Endothelial cell of umbilical vein (primary cell): ENCODE data around the gene CLEC5A. TPM values are rescaled to one million over a fixed set of nuclear protein-coding genes. Genes with fewer than 3 reads are reported as not detected.

Source experiments
- BruUV-seq: library from RNA; stranded (reverse); fragments of 400-500 nt; replicated peaks from 2 replicates; lab custom pipeline; 2021; lab: Mats Ljungman, UMichigan
- CTCF ChIA-PET: fragments of 300-600, 350-600 bp; sonication (Branson Sonifier 250); formaldehyde crosslinking; loops from one replicate; lab custom pipeline; 2021; ENCODE audit warnings: antibody characterized with exemption, inconsistent platforms; lab: Charles Lee
- POLR2A ChIA-PET: fragments of 300-600, 350-600 bp; sonication (Branson Sonifier 250); formaldehyde crosslinking; loops from one replicate; lab custom pipeline; 2021; ENCODE audit warnings: antibody characterized with exemption, inconsistent platforms; lab: Charles Lee
- DNase-seq: peaks from one replicate; pipeline ENCODE4 v3.0.0-alpha.2; 2011; ENCODE audit warnings: low read depth, low spot score
- FAIRE-seq: peaks from 2 replicates; lab custom pipeline; 2011; peaks lifted over from hg19 to GRCh38; lab: Jason Lieb, UNC
- H2AFZ ChIP-seq: 2 replicates; pipeline ENCODE4 v1.6.0; 2012; ENCODE audit warnings: low read depth, low read length, control low read depth, inconsistent platforms
- H3K27ac ChIP-seq: 2 replicates; pipeline ENCODE4 v1.5.1; 2011; ENCODE audit warnings: low read depth, mild to moderate bottlenecking, control low read depth, low read length, moderate library complexity; ENCODE audit not compliant: insufficient read depth
- H3K27me3 ChIP-seq, 2 experiments: 2 replicates each; pipeline versions ENCODE4 v1.6.0 to v1.6.1; 2011; ENCODE audit warnings: low read length in 2 of 2, mixed read lengths in 1 of 2; ENCODE audit not compliant: control insufficient read depth in 2 of 2, insufficient read depth in 2 of 2
- H3K36me3 ChIP-seq, 2 experiments: 2 replicates in 1 of 2; 3 replicates in 1 of 2; pipeline ENCODE4 v1.5.1; 2011; ENCODE audit warnings: low read length in 2 of 2, mild to moderate bottlenecking in 1 of 2, moderate library complexity in 1 of 2; ENCODE audit not compliant: control insufficient read depth in 2 of 2, insufficient read depth in 2 of 2; ENCODE audit errors: extremely low read depth in 1 of 2
- H3K4me1 ChIP-seq: 3 replicates; pipeline ENCODE4 v1.5.1; 2011; ENCODE audit warnings: mild to moderate bottlenecking, low read length; ENCODE audit not compliant: control insufficient read depth, insufficient read depth; ENCODE audit errors: extremely low read depth
- H3K4me2 ChIP-seq: 2 replicates; pipeline ENCODE4 v1.6.1; 2011; ENCODE audit warnings: low read length, control low read depth, mixed read lengths; ENCODE audit not compliant: insufficient read depth
- H3K4me3 ChIP-seq, 3 experiments: fragments of 200-600 bp in 1 of 3; sonication (generic), shearing (Covaris generic) in 1 of 3; replicated peaks in 1 of 3; 2 replicates each; pipeline ENCODE4 v1.5.1; 2011 to 2016; ENCODE audit warnings: control low read depth in 3 of 3, low read length in 3 of 3, mild to moderate bottlenecking in 2 of 3, inconsistent platforms in 1 of 3, low read depth in 1 of 3, moderate library complexity in 1 of 3; ENCODE audit not compliant: insufficient read depth in 1 of 3
- H3K79me2 ChIP-seq: 2 replicates; pipeline ENCODE4 v1.6.0; 2012; ENCODE audit warnings: low read length, inconsistent platforms; ENCODE audit not compliant: control insufficient read depth, insufficient read depth
- H3K9ac ChIP-seq: replicated peaks from 2 replicates; pipeline ENCODE3; 2011; ENCODE audit warnings: low read length, control low read depth; ENCODE audit not compliant: insufficient read depth; ENCODE audit errors: extremely low read depth
- H3K9me1 ChIP-seq: replicated peaks from 3 replicates; pipeline ENCODE4 v1.6.0; 2011; ENCODE audit warnings: mild to moderate bottlenecking, low read length; ENCODE audit not compliant: control insufficient read depth, insufficient read depth; ENCODE audit errors: extremely low read depth
- H3K9me3 ChIP-seq: replicated peaks from 2 replicates; pipeline ENCODE4 v1.5.1; 2012; ENCODE audit warnings: low read length, inconsistent platforms; ENCODE audit not compliant: control insufficient read depth, insufficient read depth
- H4K20me1 ChIP-seq: replicated peaks from 2 replicates; pipeline ENCODE3; 2011; ENCODE audit warnings: mild to moderate bottlenecking, low read length; ENCODE audit not compliant: control insufficient read depth, insufficient read depth; ENCODE audit errors: extremely low read depth
- EZH2 ChIP-seq: IDR thresholded peaks from 2 replicates; pipeline ENCODE4 v1.6.1; 2012; ENCODE audit warnings: borderline replicate concordance, low read depth, mild to moderate bottlenecking, moderate library complexity, low read length, inconsistent platforms; ENCODE audit not compliant: severe bottlenecking
- FOS ChIP-seq: IDR thresholded peaks from 2 replicates; pipeline ENCODE4 v1.6.1; 2011; ENCODE audit warnings: mild to moderate bottlenecking, low read length, moderate library complexity, borderline replicate concordance; ENCODE audit not compliant: insufficient read depth
- GATA2 ChIP-seq: IDR thresholded peaks from 2 replicates; pipeline ENCODE4 v1.7.0; 2011; ENCODE audit warnings: low read depth, mild to moderate bottlenecking, moderate library complexity, mixed read lengths, low read length; ENCODE audit not compliant: insufficient read length, insufficient read depth
- JUN ChIP-seq: IDR thresholded peaks from 2 replicates; pipeline ENCODE4 v1.6.1; 2011; ENCODE audit warnings: borderline replicate concordance, low read depth; ENCODE audit not compliant: insufficient read length, insufficient read depth
- MAX ChIP-seq: IDR thresholded peaks from 2 replicates; pipeline ENCODE4 v1.6.1; 2011; ENCODE audit not compliant: insufficient read depth, insufficient read length
- MYC ChIP-seq: IDR thresholded peaks from one replicate; pipeline ENCODE4 v1.6.1; 2011; ENCODE audit warnings: mild to moderate bottlenecking, low read depth, low read length
- POLR2A ChIP-seq: IDR thresholded peaks from 2 replicates; pipeline ENCODE4 v1.6.1; 2012; ENCODE audit warnings: low read depth, mild to moderate bottlenecking, control low read depth, low read length
- POLR2AphosphoS5 ChIP-seq: IDR thresholded peaks from 2 replicates; pipeline ENCODE4 v1.6.1; 2012; ENCODE audit warnings: low read depth, mild to moderate bottlenecking, control low read depth, low read length, moderate library complexity; ENCODE audit not compliant: insufficient read depth
- dilution Hi-C: fragments of 300-500 bp; cut with MboI; formaldehyde crosslinking; loops from one replicate; pipeline ENCODE4 v1.15.0; 2019; ENCODE audit warnings: low sequenced_read_pairs; ENCODE audit not compliant: extremely low pct_ligation_motif_present
- intact Hi-C: fragments of 100-400 bp; cut with micrococcal nuclease; formaldehyde crosslinking; loops from one replicate; pipeline ENCODE4 v1.10.0; 2022
- polyA plus RNA-seq, 4 experiments: library from polyadenylated mRNA; depleted of rRNA in 3 of 4; stranded (reverse) in 3 of 4; unstranded in 1 of 4; fragments of >200 nt; gene quantifications; 2 replicates each; pipeline versions ENCODE4 v1.2.1 to v1.2.3, GENCODE V29; 2011 to 2012; ENCODE audit warnings: missing spikeins in 1 of 4
- total RNA-seq: library from RNA; stranded (reverse); gene quantifications from 2 replicates; pipeline ENCODE4 v1.2.3, GENCODE V29; 2021
- TF ChIP-seq, protein P1 (sequence below), 2 donors: IDR thresholded peaks; 1 replicate in 1 of 2; 2 replicates in 1 of 2; pipeline ENCODE4 v1.5.1; 2011; ENCODE audit warnings: low read length in 2 of 2, mild to moderate bottlenecking in 2 of 2, moderate library complexity in 2 of 2, control low read depth in 1 of 2, inconsistent platforms in 1 of 2, low read depth in 1 of 2; ENCODE audit not compliant: insufficient read depth in 1 of 2; ENCODE audit errors: extremely low read depth in 1 of 2

Gene CLEC5A
- total and polyA plus RNA-seq, 2 donors (not counting 3 experiments of a cell fraction or from before 2014, with no cell fraction given), result not detected

DNA sequence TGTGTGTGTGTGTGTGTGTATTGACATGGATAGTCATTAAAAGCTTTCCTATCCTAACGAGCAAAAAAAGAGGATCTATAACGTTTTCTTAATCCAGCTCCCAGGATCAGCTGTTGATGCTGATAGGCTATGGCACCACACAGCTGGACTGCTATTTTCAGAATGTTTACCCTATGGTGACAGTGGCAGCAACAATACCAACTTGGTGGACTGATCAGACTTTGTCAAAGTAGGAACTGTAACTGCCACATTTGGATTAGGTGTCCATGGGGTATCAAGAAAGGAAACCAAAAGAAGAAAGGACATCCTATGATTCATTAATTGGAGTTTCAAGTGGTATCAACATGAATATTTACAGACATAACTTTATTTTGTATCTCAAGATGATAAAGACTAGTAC is 2.7 kb upstream of the CLEC5A start:
- no peak overlapping the region for H3K4me3 ChIP-seq
- BruUV-seq, result no TSS peak
- H3K27me3 ChIP-seq, result no peaks in the 10 kb centered on the region
- H3K36me3 ChIP-seq, result no peaks in the 10 kb centered on the region
- no peaks in the 10 kb centered on the region for H3K4me1 ChIP-seq
- TF ChIP-seq JUN (no peak), POLR2A (no peak), POLR2AphosphoS5 (no peak), EZH2 (no peak), MYC (no peak), MAX (no peak), GATA2 (no peak), FOS (no peak)
- TF ChIP-seq, protein P1, sequence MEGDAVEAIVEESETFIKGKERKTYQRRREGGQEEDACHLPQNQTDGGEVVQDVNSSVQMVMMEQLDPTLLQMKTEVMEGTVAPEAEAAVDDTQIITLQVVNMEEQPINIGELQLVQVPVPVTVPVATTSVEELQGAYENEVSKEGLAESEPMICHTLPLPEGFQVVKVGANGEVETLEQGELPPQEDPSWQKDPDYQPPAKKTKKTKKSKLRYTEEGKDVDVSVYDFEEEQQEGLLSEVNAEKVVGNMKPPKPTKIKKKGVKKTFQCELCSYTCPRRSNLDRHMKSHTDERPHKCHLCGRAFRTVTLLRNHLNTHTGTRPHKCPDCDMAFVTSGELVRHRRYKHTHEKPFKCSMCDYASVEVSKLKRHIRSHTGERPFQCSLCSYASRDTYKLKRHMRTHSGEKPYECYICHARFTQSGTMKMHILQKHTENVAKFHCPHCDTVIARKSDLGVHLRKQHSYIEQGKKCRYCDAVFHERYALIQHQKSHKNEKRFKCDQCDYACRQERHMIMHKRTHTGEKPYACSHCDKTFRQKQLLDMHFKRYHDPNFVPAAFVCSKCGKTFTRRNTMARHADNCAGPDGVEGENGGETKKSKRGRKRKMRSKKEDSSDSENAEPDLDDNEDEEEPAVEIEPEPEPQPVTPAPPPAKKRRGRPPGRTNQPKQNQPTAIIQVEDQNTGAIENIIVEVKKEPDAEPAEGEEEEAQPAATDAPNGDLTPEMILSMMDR (IDR thresholded peaks at IDR 0.05; ENCODE audit: extremely low read depth in 1 of 2, insufficient read depth in 1 of 2, low read depth in 1 of 2, low read length in 2 of 2), result no peak
- intact Hi-C loops (no loop called here), dilution Hi-C loops (no loop called here)
- CTCF ChIA-PET, result no interaction called here
- H3K9me3 ChIP-seq, result peaks cover 2% of the 10 kb centered on the region
- DNase-seq (no peak), FAIRE-seq (no peak)
- no peaks in the 10 kb centered on the region for H4K20me1 ChIP-seq
- POLR2A ChIA-PET, result no interaction called here
- H3K9me1 ChIP-seq, result no peaks in the 10 kb centered on the region
- no peaks in the 10 kb centered on the region for H3K79me2 ChIP-seq
- H3K27ac ChIP-seq, result no peak overlapping the region
- H3K4me2 ChIP-seq, result no peak overlapping the region
- H3K9ac ChIP-seq, result no peak overlapping the region
- H2AFZ ChIP-seq, result no peak overlapping the region
